ENCODE results near the gene LINC00237.
A peak's percentile ranks its signal among the peaks of the same experiment; 100 is the strongest.

The LINC00237 gene

GRCh38 chr20:21125072-21125848, 19.1 kb upstream of the LINC00237 start:
- DNase-seq (ENCODE audit: low read depth), result peak; percentile 62

GRCh38 chr20:21124190-21124589, 18.0 kb upstream of the LINC00237 start:
- DNase-seq (ENCODE audit: low read depth), result no peak

- no peak for DNase-seq (ENCODE audit: low read depth)
These were observed 12.6 kb upstream of the LINC00237 start for GRCh38 chr20:21118782-21119181.

GRCh38 chr20:21118138-21118537, 12.0 kb upstream of the LINC00237 start:
- no peak for DNase-seq (ENCODE audit: low read depth)

GRCh38 chr20:21117521-21117920, 11.4 kb upstream of the LINC00237 start:
- no peak for DNase-seq (ENCODE audit: low read depth)

- no peak for DNase-seq (ENCODE audit: low read depth)
These were observed 8.4 kb upstream of the LINC00237 start for GRCh38 chr20:21114584-21114983.

GRCh38 chr20:21113697-21114096, 7.5 kb upstream of the LINC00237 start:
- no peak for DNase-seq (ENCODE audit: low read depth)

- DNase-seq (ENCODE audit: low read depth), result no peak
These were observed 5.3 kb upstream of the LINC00237 start for GRCh38 chr20:21111416-21111815.

GRCh38 chr20:21110811-21111210, 4.7 kb upstream of the LINC00237 start:
- no peak for DNase-seq (ENCODE audit: low read depth)

- DNase-seq (ENCODE audit: low read depth), result peak; percentile 27
These were observed 3.0 kb upstream of the LINC00237 start for GRCh38 chr20:21109144-21109543.

GRCh38 chr20:21105429-21106170, 558 bp downstream of the LINC00237 start:
- peak; percentile 26 for DNase-seq (ENCODE audit: low read depth)

GRCh38 chr20:21104921-21105320, 1.2 kb downstream of the LINC00237 start:
- no peak for DNase-seq (ENCODE audit: low read depth)

- DNase-seq (ENCODE audit: low read depth), result no peak
These were observed 1.7 kb downstream of the LINC00237 start for GRCh38 chr20:21104466-21104761.

GRCh38 chr20:21103582-21104465, 2.3 kb downstream of the LINC00237 start:
- DNase-seq (ENCODE audit: low read depth), result no peak

GRCh38 chr20:21102603-21103311, 3.4 kb downstream of the LINC00237 start:
- no peak for DNase-seq (ENCODE audit: low read depth)

- no peak for DNase-seq (ENCODE audit: low read depth)
These were observed 4.1 kb downstream of the LINC00237 start for GRCh38 chr20:21101932-21102575.

- DNase-seq (ENCODE audit: low read depth), result no peak
These were observed 4.7 kb downstream of the LINC00237 start for GRCh38 chr20:21101453-21101931.

- DNase-seq (ENCODE audit: low read depth), result no peak
These were observed 5.3 kb downstream of the LINC00237 start for GRCh38 chr20:21100578-21101452.

GRCh38 chr20:21099751-21100577, 6.2 kb downstream of the LINC00237 start:
- no peak for DNase-seq (ENCODE audit: low read depth)
